ENCODE measurements around the gene WNT10A. TPM values are rescaled to one million over a fixed set of nuclear protein-coding genes. Genes with fewer than 3 reads are reported as not detected.
A peak's percentile ranks its signal among the peaks of the same experiment; 100 is the strongest.

The WNT10A gene
- total RNA-seq, 2 donors from 2014 or later, result 3.6 to 4.3 TPM

GRCh38 chr2:218904176-218904575, 23.5 kb downstream of the WNT10A start:
- no peaks in the 10 kb centered on the region for H3K4me1 ChIP-seq (replicated peaks)
- no peak overlapping the region for H3K27ac ChIP-seq
- H3K36me3 ChIP-seq, result no peaks in the 10 kb centered on the region
- no peak for DNase-seq (ENCODE audit: low spot score)
- intact Hi-C loops (cut with DNase I), result no loop called here
- 23% methylated on average over 2 of the region's 2 CpGs for WGBS
- no peak overlapping the region for H3K4me3 ChIP-seq
- peaks cover 2% of the 10 kb centered on the region for H3K27me3 ChIP-seq (replicated peaks; ENCODE audit: insufficient read depth)
- TF ChIP-seq POLR2AphosphoS5 (IDR thresholded peaks at IDR 0.05) (no peak), CTCF (IDR thresholded peaks at IDR 0.05) (no peak), POLR2A (IDR thresholded peaks at IDR 0.05) (no peak)
- no peaks in the 10 kb centered on the region for H3K9me3 ChIP-seq

GRCh38 chr2:218908721-218909619, 28.3 kb downstream of the WNT10A start:
- Histone ChIP-seq H3K4me1 (replicated peaks) (no peaks in the 10 kb centered on the region), H3K27me3 (replicated peaks; ENCODE audit: insufficient read depth) (no peaks in the 10 kb centered on the region), H3K36me3 (no peaks in the 10 kb centered on the region), H3K4me3 (peak overlapping the region; percentile 31 to 42), H3K9me3 (no peaks in the 10 kb centered on the region), H3K27ac (no peak overlapping the region)
- intact Hi-C loops (cut with DNase I), result no loop called here
- TF ChIP-seq CTCF (IDR thresholded peaks at IDR 0.05) (no peak), POLR2A (IDR thresholded peaks at IDR 0.05) (no peak), POLR2AphosphoS5 (IDR thresholded peaks at IDR 0.05) (peak; percentile 74)
- DNase-seq (ENCODE audit: low spot score), result peak; percentile 83
- 3% methylated on average over 58 of the region's 58 CpGs for WGBS

GRCh38 chr2:218910741-218911140, 30.1 kb downstream of the WNT10A start:
- no peaks in the 10 kb centered on the region for H3K36me3 ChIP-seq
- DNase-seq (ENCODE audit: low spot score), result no peak
- no peak overlapping the region for H3K27ac ChIP-seq
- H3K27me3 ChIP-seq (replicated peaks; ENCODE audit: insufficient read depth), result no peaks in the 10 kb centered on the region
- TF ChIP-seq POLR2AphosphoS5 (IDR thresholded peaks at IDR 0.05) (no peak), POLR2A (IDR thresholded peaks at IDR 0.05) (no peak), CTCF (IDR thresholded peaks at IDR 0.05) (no peak)
- no peaks in the 10 kb centered on the region for H3K4me1 ChIP-seq (replicated peaks)
- H3K4me3 ChIP-seq, result no peak overlapping the region
- H3K9me3 ChIP-seq, result no peaks in the 10 kb centered on the region
- intact Hi-C loops (cut with DNase I), result no loop called here
- 93% methylated on average over 6 of the region's 6 CpGs for WGBS

GRCh38 chr2:218920504-218920903, 39.9 kb downstream of the WNT10A start:
- intact Hi-C loops (cut with DNase I), result no loop called here
- Histone ChIP-seq H3K9me3 (no peaks in the 10 kb centered on the region), H3K27me3 (replicated peaks; ENCODE audit: insufficient read depth) (no peaks in the 10 kb centered on the region), H3K36me3 (no peaks in the 10 kb centered on the region), H3K4me1 (replicated peaks) (no peaks in the 10 kb centered on the region), H3K27ac (no peak overlapping the region), H3K4me3 (no peak overlapping the region)
- DNase-seq (ENCODE audit: low spot score), result no peak
- no peak for TF ChIP-seq POLR2AphosphoS5 (IDR thresholded peaks at IDR 0.05)
- no peak for TF ChIP-seq CTCF (IDR thresholded peaks at IDR 0.05)
- no peak for TF ChIP-seq POLR2A (IDR thresholded peaks at IDR 0.05)
- 94% methylated on average over 1 of the region's 1 CpG for WGBS

GRCh38 chr2:218924757-218925156, 44.1 kb downstream of the WNT10A start:
- Histone ChIP-seq H3K4me3 (no peak overlapping the region), H3K27me3 (replicated peaks; ENCODE audit: insufficient read depth) (no peaks in the 10 kb centered on the region), H3K27ac (no peak overlapping the region), H3K4me1 (replicated peaks) (no peaks in the 10 kb centered on the region), H3K9me3 (no peaks in the 10 kb centered on the region), H3K36me3 (no peaks in the 10 kb centered on the region)
- WGBS, result 89% methylated on average over 2 of the region's 2 CpGs
- intact Hi-C loops (cut with DNase I), result no loop called here
- TF ChIP-seq POLR2A (IDR thresholded peaks at IDR 0.05), result no peak
- no peak for TF ChIP-seq POLR2AphosphoS5 (IDR thresholded peaks at IDR 0.05)
- no peak for TF ChIP-seq CTCF (IDR thresholded peaks at IDR 0.05)
- DNase-seq (ENCODE audit: low spot score), result no peak
